GM18951 (cell line): ENCODE measurements around the gene PPFIBP1.

Experiments used
- POLR2A ChIP-seq: IDR thresholded peaks from 4 replicates; pipeline ENCODE4 v1.6.1; 2011; ENCODE audit warnings: mild to moderate bottlenecking; ENCODE audit not compliant: insufficient read length, insufficient read depth; ENCODE audit errors: extremely low read depth
- in situ Hi-C: fragments of 300-500 bp; cut with MboI; formaldehyde crosslinking; loops from one replicate; pipeline ENCODE4 v1.12.0; 2022; ENCODE audit warnings: low sequenced_read_pairs, mixed read lengths, inconsistent platforms; ENCODE audit not compliant: unreplicated experiment

The PPFIBP1 gene

DNA sequence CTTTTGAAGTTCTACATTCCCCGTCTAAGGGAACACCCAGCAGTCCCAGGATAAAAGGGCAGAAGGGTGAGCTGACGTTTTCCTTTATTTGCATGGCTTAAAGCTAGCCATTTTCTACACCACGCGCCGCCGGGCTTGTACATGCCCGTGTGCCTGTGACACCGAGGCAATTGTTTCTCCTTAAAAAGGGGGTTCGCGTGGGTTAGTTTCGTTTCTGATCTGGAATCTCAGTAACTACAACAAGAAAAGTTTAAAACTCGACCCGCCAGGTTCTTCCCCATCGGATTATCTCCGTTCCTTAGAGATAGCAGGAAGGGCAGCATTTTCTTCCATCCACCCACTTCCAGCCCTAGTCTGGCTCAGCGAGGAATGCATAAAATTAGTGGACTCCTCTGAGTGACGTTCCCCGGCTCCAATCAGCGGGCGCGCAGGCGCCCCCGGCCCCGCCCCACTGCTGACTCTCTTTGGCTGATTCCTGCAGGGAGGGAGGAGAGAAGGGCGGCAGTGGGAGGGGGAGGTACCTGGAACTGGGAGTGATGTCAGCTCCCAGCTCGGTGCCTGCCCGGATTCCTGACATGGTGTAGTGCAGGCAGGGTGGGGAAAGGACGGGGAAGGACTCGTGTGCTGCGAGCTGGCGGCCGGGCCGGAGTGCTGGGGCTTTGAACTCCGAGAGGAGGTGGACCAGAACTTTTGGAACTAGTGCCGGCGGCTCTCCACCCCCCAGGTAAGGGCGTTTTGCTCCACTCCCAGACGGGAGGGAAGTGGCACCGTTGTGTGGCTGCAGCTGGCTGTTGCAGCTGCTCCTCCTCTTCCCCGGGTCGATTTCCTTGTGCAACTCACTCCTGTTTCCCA, at the start of gene PPFIBP1:
Gene PPFIBP1, plus strand, starts transcription at position 565 of the 852 bp plus-strand sequence. CDS start 109,191 bp downstream, outside the sequence.
- TF ChIP-seq POLR2A: peak; percentile 63
- in situ Hi-C loops: no loop called here

DNA sequence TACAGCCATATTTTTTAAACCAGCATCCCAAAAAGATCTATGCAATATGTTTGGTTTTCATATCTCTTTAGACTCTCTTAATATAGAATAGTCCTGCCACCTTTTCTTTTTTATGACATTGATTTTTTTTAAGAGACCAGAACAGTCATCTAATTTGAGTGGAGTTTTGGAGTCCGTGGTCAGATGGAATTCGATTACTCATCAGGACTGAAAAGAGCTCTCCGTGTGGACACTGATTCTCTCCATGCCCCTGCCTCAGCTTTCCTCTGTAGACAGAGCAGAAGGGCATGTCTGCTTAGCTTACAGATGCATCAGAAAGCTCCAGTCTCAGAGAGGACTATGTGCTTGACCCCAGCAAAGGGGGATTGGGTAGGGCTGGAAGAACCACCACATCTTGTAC, 49.7 kb upstream of the PPFIBP1 start:
- in situ Hi-C loops: no loop called here
- no peak for TF ChIP-seq POLR2A

DNA sequence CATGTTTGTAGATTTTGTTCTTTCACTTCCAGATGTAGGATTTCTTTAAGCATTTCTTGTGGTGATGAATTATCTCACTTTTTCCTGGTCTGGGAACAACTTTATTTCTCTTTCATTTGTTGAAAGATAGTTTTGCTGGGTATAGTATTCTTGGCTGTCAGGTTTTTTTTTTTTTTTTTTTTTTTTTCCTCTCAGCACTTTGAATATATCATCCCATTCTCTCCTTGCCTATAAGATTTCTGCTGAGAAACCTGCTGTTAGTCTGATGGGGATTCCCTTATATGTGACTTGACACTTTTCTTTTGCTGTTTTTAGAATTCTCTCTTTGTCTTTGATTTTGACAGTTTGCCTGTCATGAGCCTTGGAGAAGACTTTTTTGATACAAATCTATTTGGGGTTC, 47.0 kb upstream of the PPFIBP1 start:
- in situ Hi-C loops: no loop called here
- no peak for TF ChIP-seq POLR2A

- in situ Hi-C loops: no loop called here
- TF ChIP-seq POLR2A: no peak
These were observed 45.1 kb upstream of the PPFIBP1 start for GRCh38 chr12:27478949-27479348.

DNA sequence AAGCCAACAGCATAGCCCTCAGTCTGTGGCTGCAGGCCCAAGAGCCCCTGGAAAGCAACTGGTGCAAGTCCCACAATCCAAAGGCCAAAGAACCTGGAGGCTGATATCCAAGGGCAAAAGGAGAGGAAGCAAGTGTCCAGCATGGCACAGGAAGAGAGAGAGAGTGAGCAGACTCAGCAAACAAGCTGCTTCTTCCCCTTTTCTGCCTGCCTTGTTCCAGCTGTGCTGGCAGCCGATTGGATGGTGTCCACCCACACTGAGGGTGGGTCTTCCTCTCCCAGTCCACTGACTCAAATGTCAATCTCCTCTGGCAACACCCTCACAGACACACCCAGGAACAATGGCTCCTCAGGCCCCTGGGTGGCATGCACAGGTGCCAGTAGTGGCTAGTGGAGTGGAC, 44.0 kb upstream of the PPFIBP1 start:
- in situ Hi-C loops: no loop called here
- TF ChIP-seq POLR2A: no peak

DNA sequence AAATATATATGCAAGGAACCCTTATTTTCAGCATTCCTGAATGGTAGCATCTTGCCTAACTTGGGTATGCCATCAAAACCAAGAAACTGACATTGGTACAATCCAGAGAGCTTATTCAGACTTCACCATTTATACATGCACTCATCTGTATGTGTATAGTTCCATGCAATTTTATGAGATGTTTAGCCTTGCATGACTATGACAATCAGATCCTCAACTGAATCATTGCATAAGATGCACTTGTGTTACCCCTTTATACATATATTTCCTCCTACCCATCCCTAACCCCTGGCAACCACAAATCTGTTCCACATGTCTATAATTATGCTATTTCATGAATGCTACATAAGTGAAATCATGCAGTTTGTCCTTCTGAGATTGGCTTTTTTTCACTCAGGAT, 37.0 kb upstream of the PPFIBP1 start:
- in situ Hi-C loops: no loop called here
- TF ChIP-seq POLR2A: no peak

DNA sequence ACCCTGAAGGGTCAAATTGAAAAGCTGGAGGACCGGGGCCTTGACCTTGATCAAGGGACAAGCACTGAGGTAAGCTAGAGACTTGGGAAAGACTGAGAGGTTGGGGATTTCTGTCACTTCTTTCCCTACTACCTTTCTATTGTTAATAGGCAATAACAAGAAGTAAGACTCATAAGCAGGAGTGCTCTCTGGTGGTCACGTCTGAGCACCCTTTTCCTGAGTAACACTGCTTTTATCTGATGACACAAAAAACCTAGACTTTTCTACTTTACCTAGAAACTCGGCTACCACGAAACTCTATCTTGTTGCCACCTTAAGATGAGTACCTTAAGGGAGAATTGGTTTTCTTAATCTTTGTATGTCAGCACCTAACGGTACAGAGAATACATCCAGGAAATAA, 35.5 kb upstream of the PPFIBP1 start:
- no peak for TF ChIP-seq POLR2A
- in situ Hi-C loops: no loop called here

- in situ Hi-C loops: no loop called here
- TF ChIP-seq POLR2A: no peak
These were observed 32.8 kb upstream of the PPFIBP1 start for GRCh38 chr12:27491226-27491625.

- no peak for TF ChIP-seq POLR2A
- in situ Hi-C loops: no loop called here
These were observed 30.6 kb upstream of the PPFIBP1 start for GRCh38 chr12:27493260-27493940.

GRCh38 chr12:27497446-27497845, 26.6 kb upstream of the PPFIBP1 start:
- in situ Hi-C loops: no loop called here
- no peak for TF ChIP-seq POLR2A

DNA sequence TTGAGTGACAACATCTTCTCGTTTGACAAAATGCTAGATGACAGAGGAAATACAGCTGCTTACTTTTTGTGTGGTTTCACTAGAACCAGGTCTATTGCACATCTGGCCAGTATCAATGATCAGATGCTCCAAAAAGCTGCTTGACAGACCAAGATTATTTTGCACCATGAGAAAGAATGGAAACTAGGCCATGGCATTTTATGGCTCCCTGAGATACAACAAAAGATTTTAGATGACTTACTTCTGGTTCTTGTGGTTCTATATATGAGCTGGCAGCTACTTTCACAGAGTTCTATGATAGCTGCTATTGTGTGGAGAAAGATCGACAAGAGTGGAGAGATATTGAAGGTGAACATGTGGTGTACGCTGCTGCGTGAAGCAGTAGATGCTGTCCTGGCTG, 25.9 kb upstream of the PPFIBP1 start:
- no peak for TF ChIP-seq POLR2A
- in situ Hi-C loops: no loop called here

DNA sequence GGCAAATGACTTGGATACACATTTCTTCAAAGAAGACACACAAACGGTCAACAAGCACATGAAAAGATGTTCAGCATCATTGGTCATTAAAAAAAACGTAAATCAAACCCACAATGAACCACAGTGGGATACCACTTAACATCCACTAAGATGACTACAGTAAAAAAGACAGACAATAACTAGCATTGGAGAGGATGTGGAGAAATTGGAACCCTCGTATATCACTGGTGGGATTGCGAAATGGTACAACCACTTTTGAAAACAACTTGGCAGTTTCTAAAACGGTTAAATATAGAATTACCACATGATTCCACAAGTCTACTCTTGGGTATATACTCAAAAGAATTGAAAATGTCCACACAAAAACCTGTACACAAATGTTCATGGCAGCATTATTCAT, 25.2 kb upstream of the PPFIBP1 start:
- in situ Hi-C loops: no loop called here
- no peak for TF ChIP-seq POLR2A

DNA sequence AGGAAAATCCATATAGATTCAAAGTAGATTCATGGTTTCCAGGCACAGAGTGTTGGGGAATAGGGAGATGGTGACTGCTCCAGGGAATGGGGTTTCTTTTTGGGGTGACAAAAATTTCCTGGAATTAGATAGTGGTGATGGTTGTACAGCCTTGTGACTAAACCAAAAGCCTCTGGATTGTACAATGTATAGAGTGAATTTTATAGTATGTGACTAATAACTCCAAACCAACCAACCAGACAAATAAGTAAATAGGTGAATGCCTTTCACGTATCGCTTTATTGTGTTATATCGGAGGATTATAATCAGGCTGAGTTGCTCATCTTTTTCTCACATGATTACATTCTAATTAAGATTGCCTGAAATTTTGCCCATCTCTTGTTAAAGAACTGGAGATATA, 24.6 kb upstream of the PPFIBP1 start:
- in situ Hi-C loops: no loop called here
- TF ChIP-seq POLR2A: no peak

- TF ChIP-seq POLR2A: no peak
- in situ Hi-C loops: no loop called here
These were observed 23.5 kb upstream of the PPFIBP1 start for GRCh38 chr12:27500546-27500945.
